Natural killer cell (primary cell): ENCODE results near the gene SNTN. TPM values are rescaled to one million over a fixed set of nuclear protein-coding genes. Genes with fewer than 3 reads are reported as not detected.
"Not testable (repeated sequence)": the region's sequence is repeated elsewhere in the genome, so short reads cannot be mapped to it uniquely, and the experiment has no call there.

Source experiments
- ATAC-seq, 3 donors: fragments of 150-1000 bp in 2 of 3; fragments of 200-7000 bp in 1 of 3; cut with Tn5 transposase; 1 replicate in 1 of 3; 2 replicates in 2 of 3; pipeline ENCODE4 v1.10.0; 2021; ENCODE audit warnings: mild to moderate bottlenecking in 2 of 3, moderate library complexity in 2 of 3
- DNase-seq, 2 donors: peaks; one replicate each; pipeline versions ENCODE4 v3.0.0 to v3.0.0-alpha.2; 2013 to 2021; ENCODE audit warnings: mixed read lengths in 1 of 2
- H3K27ac ChIP-seq: one replicate; pipeline ENCODE4 v1.5.1; 2013; ENCODE audit warnings: mild to moderate bottlenecking, low read length
- H3K27me3 ChIP-seq: one replicate; pipeline ENCODE4 v1.6.1; 2013; ENCODE audit warnings: low read length; ENCODE audit not compliant: control insufficient read depth, insufficient read depth
- H3K36me3 ChIP-seq: one replicate; pipeline ENCODE4 v1.6.1; 2013; ENCODE audit warnings: low read length; ENCODE audit not compliant: control insufficient read depth, insufficient read depth
- H3K4me1 ChIP-seq: one replicate; pipeline ENCODE4 v1.6.1; 2013; ENCODE audit warnings: low read length; ENCODE audit not compliant: control insufficient read depth, insufficient read depth
- H3K4me3 ChIP-seq: one replicate; pipeline ENCODE4 v1.5.1; 2013; ENCODE audit warnings: low read length
- H3K9me3 ChIP-seq: one replicate; pipeline ENCODE4 v1.6.1; 2013; ENCODE audit warnings: low read length; ENCODE audit not compliant: control insufficient read depth, insufficient read depth
- H3K27ac Mint-ChIP-seq, 2 donors: one replicate each; pipeline ENCODE4 v1.8.0; 2022; ENCODE audit warnings: mild to moderate bottlenecking in 2 of 2, mixed read lengths in 2 of 2, moderate library complexity in 1 of 2
- H3K27me3 Mint-ChIP-seq, 2 donors: one replicate each; pipeline ENCODE4 v1.8.0; 2022; ENCODE audit warnings: low read depth in 2 of 2, mixed read lengths in 2 of 2
- H3K36me3 Mint-ChIP-seq: one replicate; pipeline ENCODE4 v1.8.0; 2022; ENCODE audit warnings: mixed read lengths
- H3K4me1 Mint-ChIP-seq, 2 donors: one replicate each; pipeline ENCODE4 v1.8.0; 2022; ENCODE audit warnings: mixed read lengths in 2 of 2
- H3K4me3 Mint-ChIP-seq: one replicate; pipeline ENCODE4 v1.8.0; 2022; ENCODE audit warnings: mild to moderate bottlenecking, moderate library complexity, mixed read lengths
- H3K9me3 Mint-ChIP-seq, 2 donors: one replicate each; pipeline ENCODE4 v1.8.0; 2022; ENCODE audit warnings: mixed read lengths in 2 of 2
- CTCF ChIP-seq: fragments of 200-600 bp; IDR thresholded peaks from one replicate; pipeline ENCODE4 v1.8.0; 2022; ENCODE audit warnings: antibody characterized with exemption
- WGBS: methylation state at CpG from one replicate; pipeline ENCODE4 v1.1.7; 2013; ENCODE audit warnings: missing lambda C conversion rate; ENCODE audit not compliant: insufficient coverage; 5-methylcytosine and 5-hydroxymethylcytosine counted together
- intact Hi-C: fragments of 100-400 bp; cut with micrococcal nuclease; formaldehyde crosslinking; loops from one replicate; pipeline ENCODE4 v1.14.2; 2022
- total RNA-seq, 4 donors: library from RNA; stranded (reverse); fragments of 120-200 nt in 1 of 4; gene quantifications; one replicate each; pipeline versions ENCODE4 v1.2.3 to v1.2.4, GENCODE V29; 2013 to 2022

SNTN gene
- total RNA-seq, 3 donors from 2014 or later (not counting 1 experiment from before 2014, with no cell fraction given), result not detected

GRCh38 chr3:63644212-63644797 is 8.2 kb upstream of the SNTN start:
- H3K27me3 ChIP-seq, result no peaks in the 10 kb centered on the region
- H3K9me3 ChIP-seq, result no peaks in the 10 kb centered on the region
- WGBS, result 82% methylated on average over 5 of the region's 5 CpGs
- no peaks in the 10 kb centered on the region for H3K36me3 ChIP-seq
- Mint-ChIP-seq H3K9me3 (peaks cover 8 to 15% of the 10 kb centered on the region in 2 donors), H3K27me3 (no peaks in the 10 kb centered on the region), H3K27ac (no peak overlapping the region), H3K4me3 (no peak overlapping the region), H3K4me1 (no peaks in the 10 kb centered on the region), H3K36me3 (no peaks in the 10 kb centered on the region)
- intact Hi-C loops, result no loop called here
- no peak for DNase-seq
- no peak overlapping the region for H3K4me3 ChIP-seq
- H3K4me1 ChIP-seq, result no peaks in the 10 kb centered on the region
- TF ChIP-seq CTCF, result no peak
- no peak overlapping the region for H3K27ac ChIP-seq
- no peak for ATAC-seq

- H3K36me3 ChIP-seq, ATAC-seq, H3K4me1 Mint-ChIP-seq, intact Hi-C loops, H3K36me3 Mint-ChIP-seq, DNase-seq, H3K9me3 ChIP-seq, H3K27me3 ChIP-seq, H3K27ac ChIP-seq, H3K4me1 ChIP-seq, H3K4me3 Mint-ChIP-seq, H3K27me3 Mint-ChIP-seq, H3K4me3 ChIP-seq, H3K27ac Mint-ChIP-seq: not testable (repeated sequence)
- peaks cover 6 to 15% of the 10 kb centered on the region in 2 donors for H3K9me3 Mint-ChIP-seq
- WGBS, result 67% methylated on average over 25 of the region's 25 CpGs
Measured at GRCh38 chr3:63644928-63645781, 7.3 kb upstream of the SNTN start.

DNA sequence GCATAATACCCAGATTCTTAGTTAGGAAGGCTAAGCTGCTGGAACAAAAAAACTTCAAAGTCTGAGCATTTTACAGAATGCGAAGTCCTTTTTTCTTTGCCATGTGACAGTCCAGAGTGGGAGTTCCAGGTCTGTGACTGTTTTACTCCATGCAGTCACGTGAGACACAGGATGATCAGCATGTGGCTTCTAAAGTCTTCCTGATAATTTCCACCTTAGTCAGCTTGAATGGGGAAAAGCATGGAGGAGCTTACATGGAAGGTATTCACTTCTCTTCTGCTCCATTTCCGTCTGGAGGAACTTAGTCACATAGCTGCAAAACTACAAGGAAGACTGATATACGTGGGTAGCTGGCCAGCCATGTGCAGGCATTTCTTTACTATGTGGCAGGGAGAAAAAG is 1.7 kb downstream of the SNTN start:
- no peaks in the 10 kb centered on the region for H3K27me3 ChIP-seq

More for the DNA sequence above, 1.7 kb downstream of the SNTN start:
- no peaks in the 10 kb centered on the region for H3K36me3 ChIP-seq
- no peak overlapping the region for H3K27ac ChIP-seq
- DNase-seq (no peak), ATAC-seq (no peak)
- no peaks in the 10 kb centered on the region for H3K27me3 Mint-ChIP-seq
- H3K36me3 Mint-ChIP-seq, result no peaks in the 10 kb centered on the region
- no peaks in the 10 kb centered on the region for H3K4me1 ChIP-seq
- no peak overlapping the region for H3K27ac Mint-ChIP-seq
- intact Hi-C loops, result no loop called here
- H3K9me3 Mint-ChIP-seq, result peaks cover 0 to 8% of the 10 kb centered on the region in 2 donors
- no peaks in the 10 kb centered on the region for H3K4me1 Mint-ChIP-seq
- no peak overlapping the region for H3K4me3 Mint-ChIP-seq
- no peak overlapping the region for H3K4me3 ChIP-seq
- no peak for TF ChIP-seq CTCF
- WGBS, result 83% methylated on average over 4 of the region's 4 CpGs
- no peaks in the 10 kb centered on the region for H3K9me3 ChIP-seq
